HepG2 (cell line): ENCODE results near the gene PDE4D. TPM values are rescaled to one million over a fixed set of nuclear protein-coding genes. Genes with fewer than 3 reads are reported as not detected.

Experiments used
- ATAC-seq: fragments of 200-7000 bp; cut with Tn5 transposase; 3 replicates; pipeline ENCODE4 v1.9.1; 2020; ENCODE audit warnings: mild to moderate bottlenecking, moderate library complexity
- BruUV-seq: library from RNA; stranded (reverse); fragments of 400-500 nt; replicated peaks from 2 replicates; lab custom pipeline; 2021; lab: Mats Ljungman, UMichigan
- CTCF ChIA-PET: fragments of 300-600 bp; formaldehyde crosslinking; extraction: SDS; loops from one replicate; lab custom pipeline; 2021; ENCODE audit warnings: low total read pairs, inconsistent platforms, low intra/inter-chr PET ratio; lab: Yijun Ruan, JAX
- POLR2A ChIA-PET: fragments of 350-600 bp; sonication (Branson Sonifier 250); formaldehyde crosslinking; loops from one replicate; lab custom pipeline; 2020; ENCODE audit warnings: antibody characterized with exemption, inconsistent platforms; lab: Yijun Ruan, JAX
- DNase-seq: peaks from one replicate; pipeline ENCODE4 v3.0.0-alpha.2; 2015; ENCODE audit warnings: low spot score
- FAIRE-seq: peaks from 3 replicates; lab custom pipeline; 2011; peaks lifted over from hg19 to GRCh38; lab: Jason Lieb, UNC
- H2AFZ ChIP-seq: one replicate; pipeline ENCODE4 v1.6.1; 2011; ENCODE audit warnings: low read length, inconsistent platforms
- H3K27ac ChIP-seq: fragments of 300-600 bp; 3 replicates; pipeline ENCODE4 v1.8.0; 2011; ENCODE audit warnings: mixed run types, mild to moderate bottlenecking, mixed read lengths, low read length, inconsistent platforms; ENCODE audit not compliant: insufficient read depth; ENCODE audit errors: extremely low read length
- H3K27me3 ChIP-seq, 2 experiments: fragments of 200-600 bp in 1 of 2; 2 replicates in 1 of 2; 3 replicates in 1 of 2; pipeline versions ENCODE4 v1.6.0 to v1.8.0; 2011; ENCODE audit warnings: low read length in 2 of 2, mild to moderate bottlenecking in 2 of 2, moderate library complexity in 2 of 2, inconsistent platforms in 1 of 2; ENCODE audit not compliant: insufficient read depth in 2 of 2, control insufficient read depth in 1 of 2
- H3K36me3 ChIP-seq, 2 experiments: fragments of 200-600 bp in 1 of 2; replicated peaks in 1 of 2; 2 replicates in 1 of 2; 3 replicates in 1 of 2; pipeline versions ENCODE4 v1.5.1 to v1.8.0; 2011; ENCODE audit warnings: low read length in 2 of 2, inconsistent platforms in 1 of 2; ENCODE audit not compliant: insufficient read depth in 2 of 2, control insufficient read depth in 1 of 2
- H3K4me1 ChIP-seq: 2 replicates; pipeline ENCODE4 v1.5.1; 2012; ENCODE audit warnings: low read length, inconsistent platforms; ENCODE audit not compliant: insufficient read depth
- H3K4me2 ChIP-seq: 2 replicates; pipeline ENCODE4 v1.6.0; 2011; ENCODE audit warnings: low read depth, low read length, inconsistent platforms
- H3K4me3 ChIP-seq, 3 experiments: fragments of 200-600 bp in 1 of 3; sonication (generic), shearing (Covaris generic) in 1 of 3; replicated peaks in 1 of 3; 2 replicates each; pipeline ENCODE4 v1.5.1; 2011 to 2016; ENCODE audit warnings: low read length in 3 of 3, inconsistent platforms in 2 of 3, low read depth in 2 of 3, mild to moderate bottlenecking in 2 of 3, control low read depth in 1 of 3, mixed read lengths in 1 of 3; ENCODE audit not compliant: insufficient read depth in 1 of 3
- H3K79me2 ChIP-seq: one replicate; pipeline ENCODE4 v1.6.1; 2011; ENCODE audit warnings: low read length, inconsistent platforms; ENCODE audit not compliant: insufficient read depth
- H3K9ac ChIP-seq: 2 replicates; pipeline ENCODE4 v1.6.0; 2011; ENCODE audit warnings: mild to moderate bottlenecking, low read depth, low read length, inconsistent platforms; ENCODE audit not compliant: insufficient read depth
- H3K9me3 ChIP-seq: 2 replicates; pipeline ENCODE4 v1.5.1; 2012; ENCODE audit warnings: mild to moderate bottlenecking, low read length
- H4K20me1 ChIP-seq: 2 replicates; pipeline ENCODE4 v1.6.0; 2011; ENCODE audit warnings: inconsistent platforms, mild to moderate bottlenecking, low read length, moderate library complexity; ENCODE audit not compliant: insufficient read depth
- CEBPB ChIP-seq: IDR thresholded peaks from 2 replicates; pipeline ENCODE4 v1.6.1; 2011; ENCODE audit warnings: low read depth, low read length, improper control_type of control experiment, borderline replicate concordance
- GATAD2A ChIP-seq: IDR thresholded peaks from 2 replicates; pipeline ENCODE4 v1.6.1; 2016
- HNRNPUL1 ChIP-seq: fragments of 200-400 bp; formaldehyde crosslinking; IDR thresholded peaks from 2 replicates; pipeline ENCODE4 v1.6.1; 2017; ENCODE audit warnings: low read depth, mild to moderate bottlenecking, low read length, moderate library complexity
- NFRKB ChIP-seq: fragments of 450-650 bp; IDR thresholded peaks from 2 replicates; pipeline ENCODE4 v1.6.1; 2017
- SMARCE1 ChIP-seq: fragments of 450-650 bp; IDR thresholded peaks from 2 replicates; pipeline ENCODE4 v1.6.1; 2017; ENCODE audit warnings: borderline replicate concordance
- SNRNP70 ChIP-seq: fragments of 200-400 bp; formaldehyde crosslinking; IDR thresholded peaks from 2 replicates; pipeline ENCODE4 v1.6.1; 2017; ENCODE audit warnings: mild to moderate bottlenecking, low read depth, low read length, moderate library complexity
- ZNF382 ChIP-seq: sonication (generic); formaldehyde crosslinking; IDR thresholded peaks from 2 replicates; pipeline ENCODE4 v1.5.0; 2020; ENCODE audit warnings: missing genetic modification reagents, mild to moderate bottlenecking, borderline replicate concordance
- ZNF44 ChIP-seq: sonication (generic); formaldehyde crosslinking; IDR thresholded peaks from 2 replicates; pipeline ENCODE4 v1.5.1; 2020; ENCODE audit warnings: mild to moderate bottlenecking, missing genetic modification reagents
- WGBS: methylation state at CpG from one replicate; pipeline ENCODE4 v1.1.6; 2017; ENCODE audit warnings: low lambda C conversion rate; 5-methylcytosine and 5-hydroxymethylcytosine counted together
- in situ Hi-C: cut with HindIII; loops from 2 replicates; pipeline ENCODE4 v1.10.0; 2017; ENCODE audit warnings: low pct_unique_long_range_greater_than_20kb; ENCODE audit not compliant: extremely low pct_ligation_motif_present
- intact Hi-C: fragments of 100-400 bp; cut with micrococcal nuclease; formaldehyde crosslinking; loops from one replicate; pipeline ENCODE4 v1.10.0; 2022; ENCODE audit not compliant: unreplicated experiment
- polyA plus RNA-seq, 8 experiments: library from polyadenylated mRNA; depleted of rRNA in 3 of 8; stranded (reverse) in 7 of 8; unstranded in 1 of 8; fragments of >200 nt; fragmentation: Illumina TruSeq in 4 of 8; extraction: Trizol in 4 of 8; gene quantifications; 2 replicates each; pipeline versions ENCODE4 v1.2.1 to v1.2.3, GENCODE V29; 2011 to 2016; ENCODE audit warnings: low read depth in 4 of 8, missing spikeins in 1 of 8, mixed read lengths in 1 of 8; ENCODE audit not compliant: insufficient read depth in 1 of 8
- total RNA-seq, 5 experiments: library from RNA; depleted of rRNA; stranded (reverse); fragments of >200 nt; fragmentation: Illumina TruSeq; extraction: Trizol; gene quantifications; 2 replicates each; pipeline ENCODE4 v1.2.3, GENCODE V29; 2016; ENCODE audit warnings: low read depth in 1 of 5
- TF ChIP-seq, protein P1 (sequence below), 2 experiments: IDR thresholded peaks; 2 replicates each; pipeline ENCODE4 v1.6.1; 2011 to 2012; ENCODE audit warnings: low read length in 2 of 2, borderline replicate concordance in 1 of 2, low read depth in 1 of 2, mild to moderate bottlenecking in 1 of 2, moderate library complexity in 1 of 2
- TF ChIP-seq, protein P2 (sequence below): sonication (generic); formaldehyde crosslinking; IDR thresholded peaks from 2 replicates; pipeline ENCODE4 v1.4.0; 2020; ENCODE audit warnings: missing genetic modification reagents
- TF ChIP-seq, protein P3 (sequence below): sonication (generic); formaldehyde crosslinking; IDR thresholded peaks from 2 replicates; pipeline ENCODE4 v1.4.0; 2020; ENCODE audit warnings: missing genetic modification reagents

Gene PDE4D
- total and polyA plus RNA-seq, 2 of the 13 experiments (the other 11 are each of a cell fraction or from before 2014, with no cell fraction given), result 7.0 to 12.2 TPM

- no peak overlapping the region for H2AFZ ChIP-seq
- H3K4me3 ChIP-seq, result no peak overlapping the region
- no peak for ATAC-seq
- no peaks in the 10 kb centered on the region for H3K36me3 ChIP-seq
- TF ChIP-seq, protein P1, sequence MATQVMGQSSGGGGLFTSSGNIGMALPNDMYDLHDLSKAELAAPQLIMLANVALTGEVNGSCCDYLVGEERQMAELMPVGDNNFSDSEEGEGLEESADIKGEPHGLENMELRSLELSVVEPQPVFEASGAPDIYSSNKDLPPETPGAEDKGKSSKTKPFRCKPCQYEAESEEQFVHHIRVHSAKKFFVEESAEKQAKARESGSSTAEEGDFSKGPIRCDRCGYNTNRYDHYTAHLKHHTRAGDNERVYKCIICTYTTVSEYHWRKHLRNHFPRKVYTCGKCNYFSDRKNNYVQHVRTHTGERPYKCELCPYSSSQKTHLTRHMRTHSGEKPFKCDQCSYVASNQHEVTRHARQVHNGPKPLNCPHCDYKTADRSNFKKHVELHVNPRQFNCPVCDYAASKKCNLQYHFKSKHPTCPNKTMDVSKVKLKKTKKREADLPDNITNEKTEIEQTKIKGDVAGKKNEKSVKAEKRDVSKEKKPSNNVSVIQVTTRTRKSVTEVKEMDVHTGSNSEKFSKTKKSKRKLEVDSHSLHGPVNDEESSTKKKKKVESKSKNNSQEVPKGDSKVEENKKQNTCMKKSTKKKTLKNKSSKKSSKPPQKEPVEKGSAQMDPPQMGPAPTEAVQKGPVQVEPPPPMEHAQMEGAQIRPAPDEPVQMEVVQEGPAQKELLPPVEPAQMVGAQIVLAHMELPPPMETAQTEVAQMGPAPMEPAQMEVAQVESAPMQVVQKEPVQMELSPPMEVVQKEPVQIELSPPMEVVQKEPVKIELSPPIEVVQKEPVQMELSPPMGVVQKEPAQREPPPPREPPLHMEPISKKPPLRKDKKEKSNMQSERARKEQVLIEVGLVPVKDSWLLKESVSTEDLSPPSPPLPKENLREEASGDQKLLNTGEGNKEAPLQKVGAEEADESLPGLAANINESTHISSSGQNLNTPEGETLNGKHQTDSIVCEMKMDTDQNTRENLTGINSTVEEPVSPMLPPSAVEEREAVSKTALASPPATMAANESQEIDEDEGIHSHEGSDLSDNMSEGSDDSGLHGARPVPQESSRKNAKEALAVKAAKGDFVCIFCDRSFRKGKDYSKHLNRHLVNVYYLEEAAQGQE (IDR thresholded peaks at IDR 0.05; ENCODE audit: borderline replicate concordance in 1 of 2, low read depth in 1 of 2, low read length in 2 of 2), result no peak
- TF ChIP-seq SMARCE1 (no peak), ZNF44 (CRISPR knock-in tag) (no peak), NFRKB (no peak), SNRNP70 (no peak), GATAD2A (CRISPR knock-in tag) (no peak), ZNF382 (CRISPR knock-in tag) (no peak), HNRNPUL1 (no peak), CEBPB (no peak)
- TF ChIP-seq, protein P2, sequence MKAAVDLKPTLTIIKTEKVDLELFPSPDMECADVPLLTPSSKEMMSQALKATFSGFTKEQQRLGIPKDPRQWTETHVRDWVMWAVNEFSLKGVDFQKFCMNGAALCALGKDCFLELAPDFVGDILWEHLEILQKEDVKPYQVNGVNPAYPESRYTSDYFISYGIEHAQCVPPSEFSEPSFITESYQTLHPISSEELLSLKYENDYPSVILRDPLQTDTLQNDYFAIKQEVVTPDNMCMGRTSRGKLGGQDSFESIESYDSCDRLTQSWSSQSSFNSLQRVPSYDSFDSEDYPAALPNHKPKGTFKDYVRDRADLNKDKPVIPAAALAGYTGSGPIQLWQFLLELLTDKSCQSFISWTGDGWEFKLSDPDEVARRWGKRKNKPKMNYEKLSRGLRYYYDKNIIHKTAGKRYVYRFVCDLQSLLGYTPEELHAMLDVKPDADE, result no peak
- TF ChIP-seq, protein P3, sequence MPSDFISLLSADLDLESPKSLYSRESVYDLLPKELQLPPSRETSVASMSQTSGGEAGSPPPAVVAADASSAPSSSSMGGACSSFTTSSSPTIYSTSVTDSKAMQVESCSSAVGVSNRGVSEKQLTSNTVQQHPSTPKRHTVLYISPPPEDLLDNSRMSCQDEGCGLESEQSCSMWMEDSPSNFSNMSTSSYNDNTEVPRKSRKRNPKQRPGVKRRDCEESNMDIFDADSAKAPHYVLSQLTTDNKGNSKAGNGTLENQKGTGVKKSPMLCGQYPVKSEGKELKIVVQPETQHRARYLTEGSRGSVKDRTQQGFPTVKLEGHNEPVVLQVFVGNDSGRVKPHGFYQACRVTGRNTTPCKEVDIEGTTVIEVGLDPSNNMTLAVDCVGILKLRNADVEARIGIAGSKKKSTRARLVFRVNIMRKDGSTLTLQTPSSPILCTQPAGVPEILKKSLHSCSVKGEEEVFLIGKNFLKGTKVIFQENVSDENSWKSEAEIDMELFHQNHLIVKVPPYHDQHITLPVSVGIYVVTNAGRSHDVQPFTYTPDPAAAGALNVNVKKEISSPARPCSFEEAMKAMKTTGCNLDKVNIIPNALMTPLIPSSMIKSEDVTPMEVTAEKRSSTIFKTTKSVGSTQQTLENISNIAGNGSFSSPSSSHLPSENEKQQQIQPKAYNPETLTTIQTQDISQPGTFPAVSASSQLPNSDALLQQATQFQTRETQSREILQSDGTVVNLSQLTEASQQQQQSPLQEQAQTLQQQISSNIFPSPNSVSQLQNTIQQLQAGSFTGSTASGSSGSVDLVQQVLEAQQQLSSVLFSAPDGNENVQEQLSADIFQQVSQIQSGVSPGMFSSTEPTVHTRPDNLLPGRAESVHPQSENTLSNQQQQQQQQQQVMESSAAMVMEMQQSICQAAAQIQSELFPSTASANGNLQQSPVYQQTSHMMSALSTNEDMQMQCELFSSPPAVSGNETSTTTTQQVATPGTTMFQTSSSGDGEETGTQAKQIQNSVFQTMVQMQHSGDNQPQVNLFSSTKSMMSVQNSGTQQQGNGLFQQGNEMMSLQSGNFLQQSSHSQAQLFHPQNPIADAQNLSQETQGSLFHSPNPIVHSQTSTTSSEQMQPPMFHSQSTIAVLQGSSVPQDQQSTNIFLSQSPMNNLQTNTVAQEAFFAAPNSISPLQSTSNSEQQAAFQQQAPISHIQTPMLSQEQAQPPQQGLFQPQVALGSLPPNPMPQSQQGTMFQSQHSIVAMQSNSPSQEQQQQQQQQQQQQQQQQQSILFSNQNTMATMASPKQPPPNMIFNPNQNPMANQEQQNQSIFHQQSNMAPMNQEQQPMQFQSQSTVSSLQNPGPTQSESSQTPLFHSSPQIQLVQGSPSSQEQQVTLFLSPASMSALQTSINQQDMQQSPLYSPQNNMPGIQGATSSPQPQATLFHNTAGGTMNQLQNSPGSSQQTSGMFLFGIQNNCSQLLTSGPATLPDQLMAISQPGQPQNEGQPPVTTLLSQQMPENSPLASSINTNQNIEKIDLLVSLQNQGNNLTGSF, result no peak
- TF ChIP-seq, all 625 proteins: peak for 0
- Histone ChIP-seq H3K27me3 (no peaks in the 10 kb centered on the region), H4K20me1 (no peaks in the 10 kb centered on the region), H3K79me2 (no peaks in the 10 kb centered on the region), H3K4me1 (peaks cover 25% of the 10 kb centered on the region), H3K27ac (no peak overlapping the region), H3K4me2 (no peak overlapping the region), H3K9ac (no peak overlapping the region), H3K9me3 (no peaks in the 10 kb centered on the region)
- CTCF ChIA-PET, result no interaction called here
- POLR2A ChIA-PET, result no interaction called here
- 87% methylated on average over 2 of the region's 2 CpGs for WGBS
- FAIRE-seq (no peak), DNase-seq (no peak)
- intact Hi-C loops, result no loop called here
- no TSS peak for BruUV-seq
- in situ Hi-C loops, result no loop called here
Measured at GRCh38 chr5:59772206-59772605, 121.3 kb downstream of the PDE4D start.
